ENCODE data around the gene EIF3M. TPM values are rescaled to one million over a fixed set of nuclear protein-coding genes. Genes with fewer than 3 reads are reported as not detected.

EIF3M gene
- polyA plus RNA-seq, 3 donors = 248 to 316 (median 315) TPM

GRCh38 chr11:32581556-32581955 lies 2.1 kb upstream of the EIF3M start:
- Mint-ChIP-seq H3K27me3 (ENCODE audit: low read depth in 3 of 3) (peaks cover 2 to 5% (median 4%) of the 10 kb centered on the region in 3 donors), H3K27ac (no peak overlapping the region), H3K4me1 (peaks cover 22% of the 10 kb centered on the region), H3K36me3 (peaks cover 0 to 4% of the 10 kb centered on the region in 2 donors), H3K4me3 (no peak overlapping the region), H3K9me3 (peaks cover 0 to 2% (median 0%) of the 10 kb centered on the region in 7 donors)
- DNase-seq = no peak
- Histone ChIP-seq H3K27me3 (ENCODE audit: control insufficient read depth in 2 of 2, insufficient read depth in 2 of 2, low read length in 2 of 2) (no peaks in the 10 kb centered on the region), H4K20me1 (ENCODE audit: insufficient read depth, low read length) (peaks cover 19% of the 10 kb centered on the region), H3K9ac (ENCODE audit: insufficient read depth, low read length, poor library complexity, severe bottlenecking) (no peak overlapping the region), H3K9me3 (replicated peaks in 1 of 2; ENCODE audit: control insufficient read depth in 1 of 2, insufficient read depth in 1 of 2, low read length in 2 of 2) (no peaks in the 10 kb centered on the region), H3K4me1 (ENCODE audit: control insufficient read depth in 1 of 2, insufficient read depth in 2 of 2, low read length in 2 of 2) (peaks cover 20 to 27% of the 10 kb centered on the region in 2 donors), H2AFZ (ENCODE audit: insufficient read depth, low read depth, low read length, poor library complexity, severe bottlenecking) (no peak overlapping the region), H3K4me2 (replicated peaks; ENCODE audit: extremely low read depth, low read length, poor library complexity, severe bottlenecking) (no peak overlapping the region), H3K79me2 (ENCODE audit: insufficient read depth, low read length) (peaks cover 35% of the 10 kb centered on the region), H3K4me3 (replicated peaks in 1 of 3; ENCODE audit: low read depth in 2 of 3, low read length in 3 of 3) (no peak overlapping the region), H3K36me3 (replicated peaks in 1 of 2; ENCODE audit: control insufficient read depth in 1 of 2, insufficient read depth in 2 of 2, low read length in 2 of 2) (no peaks in the 10 kb centered on the region), H3K27ac (ENCODE audit: low read depth in 1 of 2, low read length in 2 of 2) (no peak overlapping the region)
- TF ChIP-seq CTCF (IDR thresholded peaks at IDR 0.05) = no peak
- 90% methylated on average over 3 of the region's 3 CpGs for WGBS (ENCODE audit: insufficient coverage)
- intact Hi-C loops (cut with micrococcal nuclease) = loop anchor here in 1 of 2 donors (10.0 kb wide), 2 partner anchors 313 to 453 kb away; partner anchors contain the start of genes QSER1 and TCP11L1

- H3K4me3 Mint-ChIP-seq = peak overlapping the region; percentile 91 to 97
- no peaks in the 10 kb centered on the region for H3K9me3 ChIP-seq (replicated peaks in 1 of 2; ENCODE audit: control insufficient read depth in 1 of 2, insufficient read depth in 1 of 2, low read length in 2 of 2)
- peak overlapping the region; percentile 97 for H2AFZ ChIP-seq (ENCODE audit: insufficient read depth, low read depth, low read length, poor library complexity, severe bottlenecking)
- H3K36me3 ChIP-seq (replicated peaks in 1 of 2; ENCODE audit: control insufficient read depth in 1 of 2, insufficient read depth in 2 of 2, low read length in 2 of 2) = peaks cover 8 to 21% of the 10 kb centered on the region in 2 donors
- DNase-seq = no peak
- H3K79me2 ChIP-seq (ENCODE audit: insufficient read depth, low read length) = peaks cover 68% of the 10 kb centered on the region
- 100% methylated on average over 1 of the region's 7 CpGs for WGBS (ENCODE audit: insufficient coverage)
- peak overlapping the region in 1 of 2 donors; percentile 85 for H3K27ac ChIP-seq (ENCODE audit: low read depth in 1 of 2, low read length in 2 of 2)
- peaks cover 0 to 4% (median under 1%) of the 10 kb centered on the region in 3 donors for H3K27me3 Mint-ChIP-seq (ENCODE audit: low read depth in 3 of 3)
- peak overlapping the region; percentile 89 for H3K9ac ChIP-seq (ENCODE audit: insufficient read depth, low read length, poor library complexity, severe bottlenecking)
- H3K9me3 Mint-ChIP-seq = peaks cover 0 to 2% (median 0%) of the 10 kb centered on the region in 7 donors
- H3K4me2 ChIP-seq (replicated peaks; ENCODE audit: extremely low read depth, low read length, poor library complexity, severe bottlenecking) = peak overlapping the region; percentile 94
- intact Hi-C loops (cut with micrococcal nuclease) = loop anchor here in 1 of 2 donors (10.0 kb wide), 2 partner anchors 310 to 450 kb away; partner anchors contain the start of genes QSER1 and TCP11L1
- H3K27me3 ChIP-seq (ENCODE audit: control insufficient read depth in 2 of 2, insufficient read depth in 2 of 2, low read length in 2 of 2) = no peaks in the 10 kb centered on the region
- H3K4me1 Mint-ChIP-seq = peaks cover 49% of the 10 kb centered on the region
- peaks cover 12 to 19% of the 10 kb centered on the region in 2 donors for H3K36me3 Mint-ChIP-seq
- peaks cover 51% of the 10 kb centered on the region for H4K20me1 ChIP-seq (ENCODE audit: insufficient read depth, low read length)
- H3K4me3 ChIP-seq (replicated peaks in 1 of 3; ENCODE audit: low read depth in 2 of 3, low read length in 3 of 3) = peak overlapping the region; percentile 67 to 80 (median 68)
- peaks cover 44 to 59% of the 10 kb centered on the region in 2 donors for H3K4me1 ChIP-seq (ENCODE audit: control insufficient read depth in 1 of 2, insufficient read depth in 2 of 2, low read length in 2 of 2)
- H3K27ac Mint-ChIP-seq = peak overlapping the region in 6 of 7 donors; percentile 16 to 94 (median 92)
- no peak for TF ChIP-seq CTCF (IDR thresholded peaks at IDR 0.05)
These were observed 1.3 kb downstream of the EIF3M start for GRCh38 chr11:32584921-32585320.

All from CD14-positive monocyte (primary cell).